CD14-positive monocyte (primary cell): ENCODE results near the gene LUZP2. TPM values are rescaled to one million over a fixed set of nuclear protein-coding genes. Genes with fewer than 3 reads are reported as not detected.

Experiments
- DNase-seq, 3 donors: peaks; one replicate each; pipeline ENCODE4 v3.0.0-alpha.2; 2011 to 2022
- H2AFZ ChIP-seq: 2 replicates; pipeline ENCODE4 v1.6.0; 2012; ENCODE audit warnings: mild to moderate bottlenecking, low read depth, low read length, inconsistent platforms; ENCODE audit not compliant: insufficient read depth, poor library complexity, severe bottlenecking
- H3K27ac ChIP-seq, 2 donors: 1 replicate in 1 of 2; 2 replicates in 1 of 2; pipeline ENCODE4 v1.5.1; 2012 to 2013; ENCODE audit warnings: low read length in 2 of 2, control low read depth in 1 of 2, inconsistent platforms in 1 of 2, low read depth in 1 of 2, mild to moderate bottlenecking in 1 of 2
- H3K27me3 ChIP-seq, 2 donors: one replicate each; pipeline versions ENCODE4 v1.6.0 to v1.6.1; 2011 to 2013; ENCODE audit warnings: low read length in 2 of 2; ENCODE audit not compliant: control insufficient read depth in 2 of 2, insufficient read depth in 2 of 2
- H3K36me3 ChIP-seq, 2 donors: replicated peaks in 1 of 2; 1 replicate in 1 of 2; 2 replicates in 1 of 2; pipeline versions ENCODE4 v1.5.1 to v1.6.1; 2012 to 2013; ENCODE audit warnings: low read length in 2 of 2, control low read depth in 1 of 2, inconsistent platforms in 1 of 2, mild to moderate bottlenecking in 1 of 2; ENCODE audit not compliant: insufficient read depth in 2 of 2, control insufficient read depth in 1 of 2
- H3K4me1 ChIP-seq, 2 donors: 1 replicate in 1 of 2; 2 replicates in 1 of 2; pipeline versions ENCODE4 v1.5.1 to v1.6.1; 2012 to 2013; ENCODE audit warnings: low read length in 2 of 2, control low read depth in 1 of 2, inconsistent platforms in 1 of 2, mild to moderate bottlenecking in 1 of 2, moderate library complexity in 1 of 2; ENCODE audit not compliant: insufficient read depth in 2 of 2, control insufficient read depth in 1 of 2
- H3K4me2 ChIP-seq: replicated peaks from 2 replicates; pipeline ENCODE3; 2012; ENCODE audit warnings: low read length, moderate library complexity, mild to moderate bottlenecking; ENCODE audit not compliant: poor library complexity, severe bottlenecking; ENCODE audit errors: extremely low read depth
- H3K4me3 ChIP-seq, 3 experiments: fragments of 200-600 bp in 1 of 3; sonication (generic) in 1 of 3; replicated peaks in 1 of 3; 1 replicate in 2 of 3; 2 replicates in 1 of 3; pipeline ENCODE4 v1.5.1; 2011 to 2013; ENCODE audit warnings: low read length in 3 of 3, mild to moderate bottlenecking in 3 of 3, control low read depth in 2 of 3, low read depth in 2 of 3, inconsistent platforms in 1 of 3, moderate library complexity in 1 of 3
- H3K79me2 ChIP-seq: 2 replicates; pipeline ENCODE4 v1.6.0; 2012; ENCODE audit warnings: mild to moderate bottlenecking, control low read depth, inconsistent platforms, low read length, moderate library complexity; ENCODE audit not compliant: insufficient read depth
- H3K9ac ChIP-seq: 2 replicates; pipeline ENCODE4 v1.6.0; 2017; ENCODE audit warnings: low read length, mild to moderate bottlenecking; ENCODE audit not compliant: insufficient read depth, poor library complexity, severe bottlenecking
- H3K9me3 ChIP-seq, 2 donors: replicated peaks in 1 of 2; 1 replicate in 1 of 2; 2 replicates in 1 of 2; pipeline versions ENCODE4 v1.5.1 to v1.6.1; 2012 to 2013; ENCODE audit warnings: low read length in 2 of 2, control low read depth in 1 of 2; ENCODE audit not compliant: control insufficient read depth in 1 of 2, insufficient read depth in 1 of 2
- H4K20me1 ChIP-seq: 2 replicates; pipeline ENCODE4 v1.6.0; 2012; ENCODE audit warnings: mild to moderate bottlenecking, low read length, control low read depth, moderate library complexity; ENCODE audit not compliant: insufficient read depth
- H3K27ac Mint-ChIP-seq, 7 donors: one replicate each; pipeline ENCODE4 v1.8.0; 2020; ENCODE audit warnings: mild to moderate bottlenecking in 7 of 7, mixed read lengths in 7 of 7, moderate library complexity in 6 of 7, inconsistent platforms in 2 of 7
- H3K27me3 Mint-ChIP-seq, 3 donors: one replicate each; pipeline ENCODE4 v1.8.0; 2021 to 2022; ENCODE audit warnings: low read depth in 3 of 3, mild to moderate bottlenecking in 3 of 3, mixed read lengths in 3 of 3, moderate library complexity in 3 of 3, inconsistent platforms in 1 of 3
- H3K36me3 Mint-ChIP-seq, 2 donors: one replicate each; pipeline ENCODE4 v1.8.0; 2020; ENCODE audit warnings: mixed read lengths in 2 of 2, inconsistent platforms in 1 of 2, mild to moderate bottlenecking in 1 of 2
- H3K4me1 Mint-ChIP-seq: one replicate; pipeline ENCODE4 v1.8.0; 2020; ENCODE audit warnings: mild to moderate bottlenecking, mixed read lengths
- H3K4me3 Mint-ChIP-seq, 2 donors: one replicate each; pipeline ENCODE4 v1.8.0; 2020; ENCODE audit warnings: mild to moderate bottlenecking in 2 of 2, mixed read lengths in 2 of 2, moderate library complexity in 1 of 2
- H3K9me3 Mint-ChIP-seq, 7 donors: one replicate each; pipeline ENCODE4 v1.8.0; 2020 to 2022; ENCODE audit warnings: mixed read lengths in 7 of 7, mild to moderate bottlenecking in 6 of 7, moderate library complexity in 6 of 7, inconsistent platforms in 2 of 7
- CTCF ChIP-seq: fragments of 200-600 bp; IDR thresholded peaks from one replicate; pipeline ENCODE4 v1.8.0; 2022; ENCODE audit warnings: antibody characterized with exemption, mild to moderate bottlenecking
- WGBS: methylation state at CpG from one replicate; pipeline ENCODE4 v1.1.5; 2013; ENCODE audit warnings: missing lambda C conversion rate; ENCODE audit not compliant: insufficient coverage; 5-methylcytosine and 5-hydroxymethylcytosine counted together
- intact Hi-C, 2 donors: fragments of 100-400 bp; cut with micrococcal nuclease; formaldehyde crosslinking; loops; one replicate each; pipeline versions ENCODE4 v1.15.0 to v1.15.1; 2023
- polyA plus RNA-seq, 3 donors: library from polyadenylated mRNA; depleted of rRNA in 1 of 3; unstranded in 2 of 3; stranded (reverse) in 1 of 3; fragments of 300-500 nt in 2 of 3; fragments of >200 nt in 1 of 3; fragmentation: Illumina TruSeq in 2 of 3; gene quantifications; 1 replicate in 2 of 3; 2 replicates in 1 of 3; pipeline ENCODE4 v1.2.3, GENCODE V29; 2012 to 2021

LUZP2 gene
- polyA plus RNA-seq, 3 donors: not detected

- H3K4me3 Mint-ChIP-seq: no peak overlapping the region
- no CpG with 5 or more reads among the region's 5 CpGs for WGBS
- Histone ChIP-seq H3K9ac (no peak overlapping the region), H3K4me3 (no peak overlapping the region), H3K9me3 (no peaks in the 10 kb centered on the region), H3K4me1 (no peaks in the 10 kb centered on the region), H2AFZ (no peak overlapping the region), H3K4me2 (no peak overlapping the region), H4K20me1 (no peaks in the 10 kb centered on the region), H3K27ac (no peak overlapping the region), H3K79me2 (no peaks in the 10 kb centered on the region), H3K27me3 (no peaks in the 10 kb centered on the region), H3K36me3 (no peaks in the 10 kb centered on the region)
- H3K27ac Mint-ChIP-seq: no peak overlapping the region
- H3K4me1 Mint-ChIP-seq: no peaks in the 10 kb centered on the region
- intact Hi-C loops: no loop called here
- no peak for DNase-seq
- no peak for TF ChIP-seq CTCF
- H3K36me3 Mint-ChIP-seq: no peaks in the 10 kb centered on the region
- H3K9me3 Mint-ChIP-seq: no peaks in the 10 kb centered on the region
- no peaks in the 10 kb centered on the region for H3K27me3 Mint-ChIP-seq
Observed at GRCh38 chr11:24628224-24628776, 131.4 kb downstream of the LUZP2 start.

- Histone ChIP-seq H3K27me3 (no peaks in the 10 kb centered on the region), H3K4me1 (no peaks in the 10 kb centered on the region), H4K20me1 (no peaks in the 10 kb centered on the region), H3K79me2 (no peaks in the 10 kb centered on the region), H3K9ac (no peak overlapping the region), H3K4me2 (no peak overlapping the region), H3K36me3 (no peaks in the 10 kb centered on the region), H3K9me3 (no peaks in the 10 kb centered on the region), H2AFZ (no peak overlapping the region), H3K4me3 (no peak overlapping the region), H3K27ac (no peak overlapping the region)
- Mint-ChIP-seq H3K36me3 (no peaks in the 10 kb centered on the region), H3K27me3 (no peaks in the 10 kb centered on the region), H3K4me1 (no peaks in the 10 kb centered on the region), H3K9me3 (peaks cover 0 to under 1% (median 0%) of the 10 kb centered on the region in 7 donors), H3K4me3 (no peak overlapping the region), H3K27ac (no peak overlapping the region)
- DNase-seq: no peak
- no CpG with 5 or more reads among the region's 4 CpGs for WGBS
- intact Hi-C loops: no loop called here
- no peak for TF ChIP-seq CTCF
Observed at GRCh38 chr11:24634606-24635160, 137.8 kb downstream of the LUZP2 start.
